Measurements from ENCODE around the gene MYADML2. TPM values are rescaled to one million over a fixed set of nuclear protein-coding genes. Genes with fewer than 3 reads are reported as not detected.

MYADML2 gene
- total and polyA plus RNA-seq, 10 of the 15 experiments (the other 5 are each of a cell fraction or from before 2014, with no cell fraction given), result not detected

DNA sequence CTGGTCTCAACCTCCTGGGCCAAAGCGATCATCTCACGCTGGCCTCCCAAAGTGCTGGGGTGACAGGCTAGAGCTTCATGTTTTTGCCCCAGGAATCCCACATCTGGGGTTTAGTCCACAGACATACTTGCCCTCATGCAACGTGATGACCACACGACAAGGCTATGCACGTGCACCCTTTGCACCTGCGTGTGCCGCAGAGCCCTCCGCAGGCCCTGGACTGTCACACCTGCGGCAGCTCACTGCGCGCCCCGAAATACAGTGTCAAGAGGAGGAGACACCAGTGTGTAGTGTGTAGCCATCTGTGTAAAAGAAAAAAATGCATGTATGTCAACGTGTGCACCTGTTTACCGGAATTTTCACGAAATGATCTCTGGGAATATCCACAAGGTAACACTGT is 3.5 kb upstream of the MYADML2 start:
- in situ Hi-C loops (cut with MboI), result no loop called here

DNA sequence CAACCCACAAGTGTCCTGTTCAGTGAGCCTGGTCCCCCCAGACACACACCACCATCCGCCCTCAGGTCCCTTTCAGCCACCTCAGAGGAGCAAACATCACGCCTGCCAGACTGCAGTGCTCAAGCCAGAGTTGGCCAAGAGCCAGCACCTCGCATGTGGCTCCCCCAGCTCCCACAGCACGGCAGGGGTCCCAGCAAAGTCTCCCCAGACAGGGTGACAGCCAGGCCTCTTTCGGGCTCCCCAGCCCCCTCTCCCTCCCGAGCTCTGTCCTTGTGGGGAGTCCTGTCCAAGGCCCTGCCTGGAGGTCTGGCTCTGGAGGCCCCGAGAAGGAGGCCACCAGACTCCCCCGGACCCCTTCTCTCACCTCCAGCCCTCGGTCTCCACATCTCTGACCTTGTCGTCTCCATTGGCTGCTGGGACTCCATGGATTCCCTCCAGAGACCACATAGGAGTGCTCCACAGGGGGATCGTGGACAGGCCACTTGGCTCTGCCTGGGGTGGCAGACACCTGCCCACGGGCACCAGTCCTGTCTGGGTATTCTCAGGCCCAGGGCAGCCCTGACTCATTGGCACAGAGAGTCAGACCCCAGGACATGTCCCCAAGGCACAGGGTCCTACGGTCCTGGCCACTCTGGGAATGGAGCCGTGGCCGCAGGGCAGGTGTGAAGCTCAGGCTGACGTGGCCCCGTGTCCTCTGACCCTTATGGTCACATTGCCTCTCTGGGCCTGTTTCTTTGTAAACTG is 1.8 kb upstream of the MYADML2 start:
- CTCF ChIA-PET, result interaction anchor here (0.8 kb wide), 2 partner anchors 73 kb away, joined by 3 read pairs; no protein-coding TSS in a partner anchor
- TF ChIP-seq EGR1 (IDR thresholded peaks at IDR 0.05; ENCODE audit: borderline replicate concordance in 1 of 2, low read depth in 2 of 2, low read length in 2 of 2), result no peak
- TF ChIP-seq FOXM1 (IDR thresholded peaks at IDR 0.05; ENCODE audit: low read depth, low read length), result no peak
- TF ChIP-seq, protein P1, sequence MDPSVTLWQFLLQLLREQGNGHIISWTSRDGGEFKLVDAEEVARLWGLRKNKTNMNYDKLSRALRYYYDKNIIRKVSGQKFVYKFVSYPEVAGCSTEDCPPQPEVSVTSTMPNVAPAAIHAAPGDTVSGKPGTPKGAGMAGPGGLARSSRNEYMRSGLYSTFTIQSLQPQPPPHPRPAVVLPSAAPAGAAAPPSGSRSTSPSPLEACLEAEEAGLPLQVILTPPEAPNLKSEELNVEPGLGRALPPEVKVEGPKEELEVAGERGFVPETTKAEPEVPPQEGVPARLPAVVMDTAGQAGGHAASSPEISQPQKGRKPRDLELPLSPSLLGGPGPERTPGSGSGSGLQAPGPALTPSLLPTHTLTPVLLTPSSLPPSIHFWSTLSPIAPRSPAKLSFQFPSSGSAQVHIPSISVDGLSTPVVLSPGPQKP (IDR thresholded peaks at IDR 0.05; ENCODE audit: low read depth, low read length), result no peak
- TF ChIP-seq BRCA1 (IDR thresholded peaks at IDR 0.05; ENCODE audit: low read depth, low read length), result no peak
- TF ChIP-seq ATF7 (IDR thresholded peaks at IDR 0.05; ENCODE audit: low read depth), result no peak
- TF ChIP-seq, protein P2, sequence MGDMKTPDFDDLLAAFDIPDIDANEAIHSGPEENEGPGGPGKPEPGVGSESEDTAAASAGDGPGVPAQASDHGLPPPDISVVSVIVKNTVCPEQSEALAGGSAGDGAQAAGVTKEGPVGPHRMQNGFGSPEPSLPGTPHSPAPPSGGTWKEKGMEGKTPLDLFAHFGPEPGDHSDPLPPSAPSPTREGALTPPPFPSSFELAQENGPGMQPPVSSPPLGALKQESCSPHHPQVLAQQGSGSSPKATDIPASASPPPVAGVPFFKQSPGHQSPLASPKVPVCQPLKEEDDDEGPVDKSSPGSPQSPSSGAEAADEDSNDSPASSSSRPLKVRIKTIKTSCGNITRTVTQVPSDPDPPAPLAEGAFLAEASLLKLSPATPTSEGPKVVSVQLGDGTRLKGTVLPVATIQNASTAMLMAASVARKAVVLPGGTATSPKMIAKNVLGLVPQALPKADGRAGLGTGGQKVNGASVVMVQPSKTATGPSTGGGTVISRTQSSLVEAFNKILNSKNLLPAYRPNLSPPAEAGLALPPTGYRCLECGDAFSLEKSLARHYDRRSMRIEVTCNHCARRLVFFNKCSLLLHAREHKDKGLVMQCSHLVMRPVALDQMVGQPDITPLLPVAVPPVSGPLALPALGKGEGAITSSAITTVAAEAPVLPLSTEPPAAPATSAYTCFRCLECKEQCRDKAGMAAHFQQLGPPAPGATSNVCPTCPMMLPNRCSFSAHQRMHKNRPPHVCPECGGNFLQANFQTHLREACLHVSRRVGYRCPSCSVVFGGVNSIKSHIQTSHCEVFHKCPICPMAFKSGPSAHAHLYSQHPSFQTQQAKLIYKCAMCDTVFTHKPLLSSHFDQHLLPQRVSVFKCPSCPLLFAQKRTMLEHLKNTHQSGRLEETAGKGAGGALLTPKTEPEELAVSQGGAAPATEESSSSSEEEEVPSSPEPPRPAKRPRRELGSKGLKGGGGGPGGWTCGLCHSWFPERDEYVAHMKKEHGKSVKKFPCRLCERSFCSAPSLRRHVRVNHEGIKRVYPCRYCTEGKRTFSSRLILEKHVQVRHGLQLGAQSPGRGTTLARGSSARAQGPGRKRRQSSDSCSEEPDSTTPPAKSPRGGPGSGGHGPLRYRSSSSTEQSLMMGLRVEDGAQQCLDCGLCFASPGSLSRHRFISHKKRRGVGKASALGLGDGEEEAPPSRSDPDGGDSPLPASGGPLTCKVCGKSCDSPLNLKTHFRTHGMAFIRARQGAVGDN (IDR thresholded peaks at IDR 0.05), result no peak
- TF ChIP-seq, protein P3, sequence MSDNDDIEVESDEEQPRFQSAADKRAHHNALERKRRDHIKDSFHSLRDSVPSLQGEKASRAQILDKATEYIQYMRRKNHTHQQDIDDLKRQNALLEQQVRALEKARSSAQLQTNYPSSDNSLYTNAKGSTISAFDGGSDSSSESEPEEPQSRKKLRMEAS (IDR thresholded peaks at IDR 0.05; ENCODE audit: low read depth, low read length), result no peak
- no peak for TF ChIP-seq POLR2AphosphoS2 (IDR thresholded peaks at IDR 0.05; ENCODE audit: low read depth, low read length)
- no peak for TF ChIP-seq NRF1 (conservative IDR thresholded peaks at IDR 0.05; ENCODE audit: low read depth, low read length)

More for the DNA sequence above, 3.5 kb upstream of the MYADML2 start:
- FAIRE-seq (no peak), ATAC-seq (no peak), DNase-seq (ENCODE audit: low read depth, low spot score) (no peak)
- H2AFZ ChIP-seq (ENCODE audit: control insufficient read depth, low read depth, low read length), result no peak overlapping the region
- H4K20me1 ChIP-seq (ENCODE audit: control insufficient read depth, insufficient read depth), result no peaks in the 10 kb centered on the region
- RAD21 ChIA-PET (ENCODE audit: unreplicated experiment), result no interaction called here
- POLR2A ChIA-PET, result no interaction called here
- H3K27ac ChIP-seq (ENCODE audit: control insufficient read depth, insufficient read depth), result no peak overlapping the region
- H3K27me3 ChIP-seq (replicated peaks in 1 of 2; ENCODE audit: control insufficient read depth in 2 of 2, insufficient read depth in 2 of 2, low read length in 1 of 2), result no peaks in the 10 kb centered on the region
- SMC1A ChIA-PET (ENCODE audit: uncharacterized antibody, unreplicated experiment), result no interaction called here
- no TSS peak for BruUV-seq (replicated peaks)
- H3K36me3 ChIP-seq (ENCODE audit: control insufficient read depth in 2 of 2, insufficient read depth in 2 of 2, low read length in 1 of 2), result no peaks in the 10 kb centered on the region
- intact Hi-C loops (cut with micrococcal nuclease; ENCODE audit: unreplicated experiment), result no loop called here
- H3K4me3 ChIP-seq, result no peak overlapping the region
- H3K79me2 ChIP-seq (ENCODE audit: control insufficient read depth, insufficient read depth, low read length), result no peaks in the 10 kb centered on the region
- CTCF ChIA-PET, result interaction anchor here (0.8 kb wide), 1 partner anchor 9 kb away, joined by 3 read pairs; no protein-coding TSS in a partner anchor
- H3K4me1 ChIP-seq (ENCODE audit: control insufficient read depth, insufficient read depth, low read length), result no peaks in the 10 kb centered on the region
- TF ChIP-seq BHLHE40 (IDR thresholded peaks at IDR 0.05; ENCODE audit: borderline replicate concordance in 1 of 2, low read depth in 2 of 2, low read length in 1 of 2) (peak in 1 of 2 experiments; percentile 51; a peak in 2 of 4 replicates), ZZZ3 (IDR thresholded peaks at IDR 0.05; ENCODE audit: control insufficient read depth, insufficient read length, low read depth) (no peak)
- WGBS (ENCODE audit: insufficient coverage, insufficient replicate concordance, low lambda C conversion rate, missing lambda C conversion rate), result 44% methylated on average over 15 of the region's 15 CpGs
- H3K9me3 ChIP-seq (replicated peaks; ENCODE audit: control insufficient read depth, insufficient read depth, low read length), result no peaks in the 10 kb centered on the region
- no peak overlapping the region for H3K4me2 ChIP-seq (ENCODE audit: control insufficient read depth, insufficient read depth)
- H3K9ac ChIP-seq (ENCODE audit: control insufficient read depth, insufficient read depth, low read length), result no peak overlapping the region

More for the DNA sequence above, 1.8 kb upstream of the MYADML2 start:
- POLR2A ChIA-PET, result no interaction called here
- Histone ChIP-seq H3K36me3 (ENCODE audit: control insufficient read depth in 2 of 2, insufficient read depth in 2 of 2, low read length in 1 of 2) (no peaks in the 10 kb centered on the region), H3K4me3 (no peak overlapping the region), H4K20me1 (ENCODE audit: control insufficient read depth, insufficient read depth) (no peaks in the 10 kb centered on the region), H3K27ac (ENCODE audit: control insufficient read depth, insufficient read depth) (no peak overlapping the region), H2AFZ (ENCODE audit: control insufficient read depth, low read depth, low read length) (no peak overlapping the region), H3K9ac (ENCODE audit: control insufficient read depth, insufficient read depth, low read length) (no peak overlapping the region), H3K4me2 (ENCODE audit: control insufficient read depth, insufficient read depth) (no peak overlapping the region), H3K4me1 (ENCODE audit: control insufficient read depth, insufficient read depth, low read length) (no peaks in the 10 kb centered on the region), H3K9me3 (replicated peaks; ENCODE audit: control insufficient read depth, insufficient read depth, low read length) (no peaks in the 10 kb centered on the region), H3K27me3 (replicated peaks in 1 of 2; ENCODE audit: control insufficient read depth in 2 of 2, insufficient read depth in 2 of 2, low read length in 1 of 2) (no peaks in the 10 kb centered on the region), H3K79me2 (ENCODE audit: control insufficient read depth, insufficient read depth, low read length) (no peaks in the 10 kb centered on the region)
- no peak for ATAC-seq
- WGBS (ENCODE audit: insufficient coverage, insufficient replicate concordance, low lambda C conversion rate, missing lambda C conversion rate), result 27% methylated on average over 17 of the region's 17 CpGs
- SMC1A ChIA-PET (ENCODE audit: uncharacterized antibody, unreplicated experiment), result no interaction called here
- RAD21 ChIA-PET (ENCODE audit: unreplicated experiment), result interaction anchor here (1.7 kb wide), 1 partner anchor 11 kb away, joined by 4 read pairs; no protein-coding TSS in a partner anchor
- intact Hi-C loops (cut with micrococcal nuclease; ENCODE audit: unreplicated experiment) (no loop called here), in situ Hi-C loops (cut with MboI) (no loop called here)
- FAIRE-seq, result no peak
- no TSS peak for BruUV-seq (replicated peaks)
- DNase-seq (ENCODE audit: low read depth, low spot score), result no peak

Measured in GM12878 (cell line).